ENCODE data around the gene RBBP5. TPM values are rescaled to one million over a fixed set of nuclear protein-coding genes. Genes with fewer than 3 reads are reported as not detected.

Gene RBBP5
- total RNA-seq, 6 experiments from 2014 or later: 13.6 to 16.2 (median 15.8) TPM

- Mint-ChIP-seq H3K4me3 (no peak overlapping the region), H3K27ac (no peak overlapping the region), H3K4me1 (ENCODE audit: low read depth) (no peaks in the 10 kb centered on the region), H3K27me3 (ENCODE audit: insufficient read depth) (peaks cover 67% of the 10 kb centered on the region), H3K9me3 (no peaks in the 10 kb centered on the region), H3K36me3 (ENCODE audit: low read depth) (no peaks in the 10 kb centered on the region)
- TF ChIP-seq CTCF (IDR thresholded peaks at IDR 0.05): no peak
- no peak for DNase-seq
These were observed 77.9 kb downstream of the RBBP5 start for GRCh38 chr1:205043866-205044265.

- H3K9me3 Mint-ChIP-seq: no peaks in the 10 kb centered on the region
- DNase-seq: no peak
- H3K27ac Mint-ChIP-seq: no peak within 1 kb of the TSS
- H3K36me3 Mint-ChIP-seq (ENCODE audit: low read depth): no peaks in the 10 kb centered on the region
- H3K4me1 Mint-ChIP-seq (ENCODE audit: low read depth): no peaks in the 10 kb centered on the region
- peaks cover 70% of the 10 kb centered on the region for H3K27me3 Mint-ChIP-seq (ENCODE audit: insufficient read depth)
- H3K4me3 Mint-ChIP-seq: no peak within 1 kb of the TSS
- TF ChIP-seq CTCF (IDR thresholded peaks at IDR 0.05): no peak
These were observed 78.6 kb downstream of the RBBP5 start, which contains the start of gene CNTN2 for GRCh38 chr1:205042911-205043806. Gene CNTN2, plus strand, starts transcription at chr1:205043212. Its CDS starts 9,974 bp downstream, at chr1:205053186.

- Mint-ChIP-seq H3K27ac (no peak overlapping the region), H3K36me3 (ENCODE audit: low read depth) (no peaks in the 10 kb centered on the region), H3K4me1 (ENCODE audit: low read depth) (no peaks in the 10 kb centered on the region), H3K27me3 (ENCODE audit: insufficient read depth) (peaks cover 71% of the 10 kb centered on the region), H3K9me3 (no peaks in the 10 kb centered on the region), H3K4me3 (no peak overlapping the region)
- no peak for DNase-seq
- no peak for TF ChIP-seq CTCF (IDR thresholded peaks at IDR 0.05)
These were observed 79.5 kb downstream of the RBBP5 start for GRCh38 chr1:205041998-205042910.

- H3K27ac Mint-ChIP-seq: no peak overlapping the region
- no peaks in the 10 kb centered on the region for H3K9me3 Mint-ChIP-seq
- no peak overlapping the region for H3K4me3 Mint-ChIP-seq
- H3K27me3 Mint-ChIP-seq (ENCODE audit: insufficient read depth): peaks cover 69% of the 10 kb centered on the region
- H3K36me3 Mint-ChIP-seq (ENCODE audit: low read depth): no peaks in the 10 kb centered on the region
- H3K4me1 Mint-ChIP-seq (ENCODE audit: low read depth): no peaks in the 10 kb centered on the region
- no peak for DNase-seq
- TF ChIP-seq CTCF (IDR thresholded peaks at IDR 0.05): no peak
These were observed 80.6 kb downstream of the RBBP5 start for GRCh38 chr1:205041001-205041715.

GRCh38 chr1:205038132-205038786 lies 83.5 kb downstream of the RBBP5 start:
- Mint-ChIP-seq H3K9me3 (no peaks in the 10 kb centered on the region), H3K4me3 (no peak overlapping the region), H3K4me1 (ENCODE audit: low read depth) (no peaks in the 10 kb centered on the region), H3K36me3 (ENCODE audit: low read depth) (no peaks in the 10 kb centered on the region), H3K27me3 (ENCODE audit: insufficient read depth) (peaks cover 62% of the 10 kb centered on the region), H3K27ac (no peak overlapping the region)
- DNase-seq: no peak
- no peak for TF ChIP-seq CTCF (IDR thresholded peaks at IDR 0.05)

Measured in HFFc6 (cell line).